GM12878 (cell line): ENCODE data around the gene IL36B. TPM values are rescaled to one million over a fixed set of nuclear protein-coding genes. Genes with fewer than 3 reads are reported as not detected.

ENCODE experiments used
- ATAC-seq: fragments of 200-7000 bp; cut with Tn5 transposase; 3 replicates; pipeline ENCODE4 v1.9.1; 2020; ENCODE audit warnings: mild to moderate bottlenecking, moderate library complexity
- BruUV-seq: library from RNA; stranded (reverse); fragments of 400-500 nt; replicated peaks from 2 replicates; lab custom pipeline; 2021; lab: Mats Ljungman, UMichigan
- CTCF ChIA-PET: fragments of 300-600 bp; sonication (Branson Sonifier 250); formaldehyde crosslinking; extraction: SDS; loops from one replicate; lab custom pipeline; 2021; ENCODE audit warnings: inconsistent platforms; lab: Yijun Ruan, JAX
- POLR2A ChIA-PET: fragments of 350-600 bp; formaldehyde crosslinking; extraction: SDS; loops from one replicate; lab custom pipeline; 2021; ENCODE audit warnings: inconsistent platforms; lab: Charles Lee
- RAD21 ChIA-PET: fragments of 300-600 bp; sonication (Branson Sonifier 250); formaldehyde crosslinking; loops from one replicate; lab custom pipeline; 2023; ENCODE audit warnings: antibody characterized with exemption; ENCODE audit not compliant: unreplicated experiment; lab: Charles Lee
- SMC1A ChIA-PET: fragments of 300-600 bp; sonication (Branson Sonifier 250); formaldehyde crosslinking; loops from one replicate; lab custom pipeline; 2023; ENCODE audit not compliant: unreplicated experiment, uncharacterized antibody; lab: Charles Lee
- DNase-seq: peaks from one replicate; pipeline ENCODE4 v3.0.0-alpha.2; 2011; ENCODE audit warnings: low read depth, low spot score
- FAIRE-seq: peaks from 3 replicates; lab custom pipeline; 2011; peaks lifted over from hg19 to GRCh38; lab: Jason Lieb, UNC
- H2AFZ ChIP-seq: 2 replicates; pipeline ENCODE4 v1.6.0; 2011; ENCODE audit warnings: low read depth, low read length, control low read depth; ENCODE audit not compliant: control insufficient read depth
- H3K27ac ChIP-seq: 2 replicates; pipeline ENCODE4 v1.5.1; 2011; ENCODE audit warnings: control low read depth; ENCODE audit not compliant: control insufficient read depth, insufficient read depth
- H3K27me3 ChIP-seq, 2 experiments: replicated peaks in 1 of 2; 2 replicates each; pipeline versions ENCODE4 v1.6.0 to v1.6.1; 2011; ENCODE audit warnings: low read length in 1 of 2; ENCODE audit not compliant: control insufficient read depth in 2 of 2, insufficient read depth in 2 of 2
- H3K36me3 ChIP-seq, 2 experiments: 2 replicates each; pipeline ENCODE4 v1.5.1; 2011; ENCODE audit warnings: low read length in 1 of 2; ENCODE audit not compliant: control insufficient read depth in 2 of 2, insufficient read depth in 2 of 2
- H3K4me1 ChIP-seq: 2 replicates; pipeline ENCODE4 v1.6.1; 2011; ENCODE audit warnings: mild to moderate bottlenecking, low read length, moderate library complexity, mixed read lengths; ENCODE audit not compliant: control insufficient read depth, insufficient read depth
- H3K4me2 ChIP-seq: 2 replicates; pipeline ENCODE4 v1.6.0; 2011; ENCODE audit warnings: control low read depth; ENCODE audit not compliant: control insufficient read depth, insufficient read depth
- H3K4me3 ChIP-seq: fragments of 200-600 bp; sonication (generic); 2 replicates; pipeline ENCODE4 v1.5.1; 2016
- H3K79me2 ChIP-seq: 2 replicates; pipeline ENCODE4 v1.6.0; 2011; ENCODE audit warnings: low read length; ENCODE audit not compliant: control insufficient read depth, insufficient read depth
- H3K9ac ChIP-seq: 2 replicates; pipeline ENCODE4 v1.8.0; 2011; ENCODE audit warnings: low read length, control low read depth, mixed read lengths; ENCODE audit not compliant: control insufficient read depth, insufficient read depth
- H3K9me3 ChIP-seq: replicated peaks from 3 replicates; pipeline ENCODE4 v1.5.1; 2011; ENCODE audit warnings: mild to moderate bottlenecking, low read length; ENCODE audit not compliant: control insufficient read depth, insufficient read depth
- H4K20me1 ChIP-seq: 2 replicates; pipeline ENCODE4 v1.6.0; 2011; ENCODE audit not compliant: control insufficient read depth, insufficient read depth
- BCLAF1 ChIP-seq: fragments of 450-650 bp; IDR thresholded peaks from 2 replicates; pipeline ENCODE4 v1.6.1; 2017; ENCODE audit warnings: antibody characterized with exemption, mild to moderate bottlenecking, moderate library complexity
- ETV6 ChIP-seq, 2 experiments: fragments of 450-650 bp in 1 of 2; IDR thresholded peaks in 1 of 2; conservative IDR thresholded peaks in 1 of 2; 2 replicates each; pipeline ENCODE4 v1.6.1; 2014; ENCODE audit warnings: antibody characterized with exemption in 1 of 2, borderline replicate concordance in 1 of 2, low read depth in 1 of 2, mild to moderate bottlenecking in 1 of 2, moderate library complexity in 1 of 2
- FOS ChIP-seq: IDR thresholded peaks from 3 replicates; pipeline ENCODE4 v1.6.1; 2011; ENCODE audit warnings: borderline replicate concordance; ENCODE audit not compliant: insufficient read length; ENCODE audit errors: extremely low read depth
- FOXK2 ChIP-seq: fragments of 450-650 bp; IDR thresholded peaks from 2 replicates; pipeline ENCODE4 v1.6.1; 2017; ENCODE audit warnings: mild to moderate bottlenecking, moderate library complexity
- HDAC2 ChIP-seq: fragments of 200-600 bp; sonication (generic); IDR thresholded peaks from 2 replicates; pipeline ENCODE4 v1.6.1; 2017
- HDAC6 ChIP-seq: fragments of 200-600 bp; sonication (generic); IDR thresholded peaks from one replicate; pipeline ENCODE4 v1.8.0; 2017; ENCODE audit warnings: antibody characterized with exemption; ENCODE audit not compliant: unreplicated experiment
- JUNB ChIP-seq: IDR thresholded peaks from 2 replicates; pipeline ENCODE4 v1.6.1; 2016; ENCODE audit warnings: antibody characterized with exemption, mild to moderate bottlenecking
- LARP7 ChIP-seq: fragments of 450-650 bp; IDR thresholded peaks from 2 replicates; pipeline ENCODE4 v1.6.1; 2017; ENCODE audit warnings: mild to moderate bottlenecking
- NFYB ChIP-seq: IDR thresholded peaks from 2 replicates; pipeline ENCODE4 v1.6.1; 2011; ENCODE audit warnings: low read depth, mild to moderate bottlenecking, low read length, improper control_type of control experiment, moderate library complexity; ENCODE audit not compliant: insufficient read depth
- RAD21 ChIP-seq: IDR thresholded peaks from 2 replicates; pipeline ENCODE4 v1.6.1; 2011; ENCODE audit warnings: mild to moderate bottlenecking, low read depth, low read length, moderate library complexity; ENCODE audit not compliant: insufficient read depth
- SREBF2 ChIP-seq: IDR thresholded peaks from 2 replicates; pipeline ENCODE4 v1.6.1; 2012; ENCODE audit warnings: mild to moderate bottlenecking, low read length
- STAT3 ChIP-seq: IDR thresholded peaks from 2 replicates; pipeline ENCODE4 v1.6.1; 2011; ENCODE audit warnings: low read depth, low read length, improper control_type of control experiment
- TAF1 ChIP-seq: IDR thresholded peaks from 2 replicates; pipeline ENCODE4 v1.6.1; 2011; ENCODE audit warnings: mild to moderate bottlenecking, low read depth, low read length, borderline replicate concordance
- YY1 ChIP-seq: IDR thresholded peaks from 2 replicates; pipeline ENCODE4 v1.6.1; 2011; ENCODE audit warnings: low read depth, mild to moderate bottlenecking, low read length
- ZBED1 ChIP-seq: IDR thresholded peaks from 2 replicates; pipeline ENCODE4 v1.6.1; 2016; ENCODE audit warnings: borderline replicate concordance
- ZSCAN29 ChIP-seq: fragments of 450-650 bp; IDR thresholded peaks from 2 replicates; pipeline ENCODE4 v1.6.1; 2017; ENCODE audit warnings: mild to moderate bottlenecking, moderate library complexity
- WGBS: methylation state at CpG from one replicate; pipeline ENCODE4 v1.1.6; 2016; ENCODE audit warnings: low lambda C conversion rate; ENCODE audit not compliant: insufficient replicate concordance, insufficient coverage; ENCODE audit errors: missing lambda C conversion rate; 5-methylcytosine and 5-hydroxymethylcytosine counted together
- in situ Hi-C: fragments of 300-500 bp; cut with MboI; formaldehyde crosslinking; loops from 9 replicates; pipeline ENCODE4 v1.14.3; 2018; ENCODE audit warnings: mixed read lengths
- intact Hi-C: fragments of 100-400 bp; cut with micrococcal nuclease; formaldehyde crosslinking; loops from one replicate; pipeline ENCODE4 v1.14.2; 2022; ENCODE audit not compliant: unreplicated experiment
- polyA plus RNA-seq, 11 experiments: library from polyadenylated mRNA; depleted of rRNA in 4 of 11; unstranded in 6 of 11; stranded (reverse) in 5 of 11; fragments of >200 nt; fragmentation: Nextera tagmentation in 4 of 11; fragmentation: Illumina TruSeq in 1 of 11; extraction: Ambion mirVana in 4 of 11; extraction: Trizol in 1 of 11; gene quantifications; 1 replicate in 1 of 11; 2 replicates in 10 of 11; pipeline versions ENCODE4 v1.2.1 to v1.2.3, GENCODE V29; 2011 to 2016; ENCODE audit warnings: inconsistent platforms in 2 of 11, missing spikeins in 2 of 11, low read depth in 1 of 11
- total RNA-seq, 4 experiments: library from RNA; depleted of rRNA in 3 of 4; stranded (reverse); fragments of >200 nt in 3 of 4; fragmentation: Illumina TruSeq in 1 of 4; extraction: Trizol in 1 of 4; gene quantifications; 2 replicates each; pipeline versions ENCODE4 v1.2.1 to v1.2.3, GENCODE V29; 2013 to 2021
- TF ChIP-seq, protein P1 (sequence below): IDR thresholded peaks from 2 replicates; pipeline ENCODE4 v1.6.1; 2011; ENCODE audit warnings: borderline replicate concordance, low read depth, mild to moderate bottlenecking, moderate library complexity, low read length; ENCODE audit not compliant: insufficient read depth, poor library complexity, severe bottlenecking
- TF ChIP-seq, protein P2 (sequence below): fragments of 150-350 bp; IDR thresholded peaks from 2 replicates; pipeline ENCODE4 v1.6.1; 2016; ENCODE audit warnings: low read depth, low read length

Gene IL36B
- total and polyA plus RNA-seq, 10 of the 15 experiments (the other 5 are each of a cell fraction or from before 2014, with no cell fraction given), result not detected

DNA sequence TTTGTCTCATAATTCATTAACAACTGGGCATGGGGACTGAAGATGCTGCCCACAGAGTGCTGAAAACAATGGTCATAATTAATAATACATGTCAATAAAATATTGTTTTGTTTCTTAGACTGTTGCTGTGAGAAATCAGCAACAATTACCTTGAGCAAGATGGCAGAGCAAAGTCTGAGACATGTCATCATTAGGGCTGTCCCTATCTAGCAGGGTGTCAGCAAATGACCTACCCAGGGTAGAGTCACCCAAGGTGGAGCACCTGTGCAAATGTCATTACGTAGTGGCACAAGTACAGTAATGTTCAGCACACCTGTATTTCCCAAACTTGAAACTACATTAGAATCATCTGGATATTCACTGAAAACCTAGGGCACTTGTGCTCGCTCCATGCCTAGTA lies 58.0 kb downstream of the IL36B start:
- SMC1A ChIA-PET, result no interaction called here
- H3K36me3 ChIP-seq, result no peaks in the 10 kb centered on the region
- no peak overlapping the region for H3K4me2 ChIP-seq
- H3K79me2 ChIP-seq, result no peaks in the 10 kb centered on the region
- H3K4me3 ChIP-seq, result no peak overlapping the region
- TF ChIP-seq BCLAF1, result no peak
- no peak for TF ChIP-seq ETV6 (conservative IDR thresholded peaks at IDR 0.05 in 1 of 2, IDR thresholded peaks at IDR 0.05 in 1 of 2; ENCODE audit: borderline replicate concordance in 1 of 2, low read depth in 1 of 2)
- TF ChIP-seq, protein P1, sequence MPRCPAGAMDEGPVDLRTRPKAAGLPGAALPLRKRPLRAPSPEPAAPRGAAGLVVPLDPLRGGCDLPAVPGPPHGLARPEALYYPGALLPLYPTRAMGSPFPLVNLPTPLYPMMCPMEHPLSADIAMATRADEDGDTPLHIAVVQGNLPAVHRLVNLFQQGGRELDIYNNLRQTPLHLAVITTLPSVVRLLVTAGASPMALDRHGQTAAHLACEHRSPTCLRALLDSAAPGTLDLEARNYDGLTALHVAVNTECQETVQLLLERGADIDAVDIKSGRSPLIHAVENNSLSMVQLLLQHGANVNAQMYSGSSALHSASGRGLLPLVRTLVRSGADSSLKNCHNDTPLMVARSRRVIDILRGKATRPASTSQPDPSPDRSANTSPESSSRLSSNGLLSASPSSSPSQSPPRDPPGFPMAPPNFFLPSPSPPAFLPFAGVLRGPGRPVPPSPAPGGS, result no peak
- no peak for TF ChIP-seq ZSCAN29
- no peak for TF ChIP-seq TAF1
- no peak for TF ChIP-seq HDAC6
- TF ChIP-seq HDAC2, result no peak
- TF ChIP-seq, protein P2, sequence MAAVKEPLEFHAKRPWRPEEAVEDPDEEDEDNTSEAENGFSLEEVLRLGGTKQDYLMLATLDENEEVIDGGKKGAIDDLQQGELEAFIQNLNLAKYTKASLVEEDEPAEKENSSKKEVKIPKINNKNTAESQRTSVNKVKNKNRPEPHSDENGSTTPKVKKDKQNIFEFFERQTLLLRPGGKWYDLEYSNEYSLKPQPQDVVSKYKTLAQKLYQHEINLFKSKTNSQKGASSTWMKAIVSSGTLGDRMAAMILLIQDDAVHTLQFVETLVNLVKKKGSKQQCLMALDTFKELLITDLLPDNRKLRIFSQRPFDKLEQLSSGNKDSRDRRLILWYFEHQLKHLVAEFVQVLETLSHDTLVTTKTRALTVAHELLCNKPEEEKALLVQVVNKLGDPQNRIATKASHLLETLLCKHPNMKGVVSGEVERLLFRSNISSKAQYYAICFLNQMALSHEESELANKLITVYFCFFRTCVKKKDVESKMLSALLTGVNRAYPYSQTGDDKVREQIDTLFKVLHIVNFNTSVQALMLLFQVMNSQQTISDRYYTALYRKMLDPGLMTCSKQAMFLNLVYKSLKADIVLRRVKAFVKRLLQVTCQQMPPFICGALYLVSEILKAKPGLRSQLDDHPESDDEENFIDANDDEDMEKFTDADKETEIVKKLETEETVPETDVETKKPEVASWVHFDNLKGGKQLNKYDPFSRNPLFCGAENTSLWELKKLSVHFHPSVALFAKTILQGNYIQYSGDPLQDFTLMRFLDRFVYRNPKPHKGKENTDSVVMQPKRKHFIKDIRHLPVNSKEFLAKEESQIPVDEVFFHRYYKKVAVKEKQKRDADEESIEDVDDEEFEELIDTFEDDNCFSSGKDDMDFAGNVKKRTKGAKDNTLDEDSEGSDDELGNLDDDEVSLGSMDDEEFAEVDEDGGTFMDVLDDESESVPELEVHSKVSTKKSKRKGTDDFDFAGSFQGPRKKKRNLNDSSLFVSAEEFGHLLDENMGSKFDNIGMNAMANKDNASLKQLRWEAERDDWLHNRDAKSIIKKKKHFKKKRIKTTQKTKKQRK, result no peak
- no peak for TF ChIP-seq LARP7
- no peak for TF ChIP-seq STAT3
- TF ChIP-seq YY1, result no peak
- no peak for TF ChIP-seq ZBED1
- no peak for TF ChIP-seq RAD21
- TF ChIP-seq JUNB, result no peak
- TF ChIP-seq SREBF2, result no peak
- TF ChIP-seq FOXK2, result no peak
- no peak for TF ChIP-seq FOS
- no peak for TF ChIP-seq NFYB
- intact Hi-C loops, result no loop called here
- CTCF ChIA-PET, result no interaction called here
- in situ Hi-C loops, result no loop called here
- no peak overlapping the region for H3K27ac ChIP-seq
- RAD21 ChIA-PET, result no interaction called here
- WGBS, result 46% methylated on average over 2 of the region's 2 CpGs
- no peaks in the 10 kb centered on the region; the same call in 1 of the 3 replicates for H3K9me3 ChIP-seq
- no peak overlapping the region for H2AFZ ChIP-seq
- no peak for ATAC-seq
- no peaks in the 10 kb centered on the region for H4K20me1 ChIP-seq
- H3K4me1 ChIP-seq, result no peaks in the 10 kb centered on the region
- H3K27me3 ChIP-seq, result no peaks in the 10 kb centered on the region
- POLR2A ChIA-PET, result no interaction called here
- no peak overlapping the region for H3K9ac ChIP-seq
- DNase-seq, result no peak
- BruUV-seq, result no TSS peak
- FAIRE-seq, result no peak
